ENCODE measurements around the gene ZFP64. TPM values are rescaled to one million over a fixed set of nuclear protein-coding genes. Genes with fewer than 3 reads are reported as not detected.
"Not testable (repeated sequence)": the region's sequence is repeated elsewhere in the genome, so short reads cannot be mapped to it uniquely, and the experiment has no call there.

ZFP64 gene
- total RNA-seq, 4 donors from 2014 or later, result 7.0 to 15.4 (median 14.2) TPM

DNA sequence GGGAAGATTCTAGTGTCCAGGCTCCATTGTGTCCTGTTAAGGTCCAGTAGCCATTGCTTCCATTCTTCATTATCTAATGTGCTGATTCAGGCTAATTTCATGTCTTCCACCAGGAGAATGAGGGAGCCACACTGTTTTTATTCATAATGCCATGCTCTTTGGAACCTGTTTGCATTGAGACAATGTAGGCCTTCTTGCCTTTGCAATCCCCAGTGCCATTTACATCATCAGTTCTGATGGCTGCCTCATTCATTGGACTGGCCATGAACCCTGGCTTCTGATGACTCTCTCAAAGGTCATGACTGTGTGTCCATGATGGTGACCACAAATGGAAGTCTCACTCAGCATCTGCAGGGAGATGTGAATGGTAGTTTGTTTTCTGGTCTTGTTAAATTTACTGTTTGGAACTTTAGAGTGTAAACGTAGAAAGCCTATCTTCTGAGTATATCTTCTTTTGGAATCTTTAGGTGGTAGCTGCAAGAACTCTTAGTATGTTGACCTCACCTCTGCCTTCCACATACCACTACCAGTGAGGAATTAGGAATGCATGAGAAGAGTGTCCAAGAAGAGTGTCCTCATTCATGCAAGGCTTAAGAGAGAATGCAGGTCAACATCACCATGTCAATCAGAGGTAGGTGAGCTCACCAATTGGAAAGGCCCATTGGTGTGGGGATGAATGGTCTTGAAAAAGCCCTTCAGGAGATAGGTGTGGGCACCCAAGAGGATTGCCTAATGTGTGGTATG is 42.9 kb upstream of the ZFP64 start:
- Histone ChIP-seq H3K9me3 (no peaks in the 10 kb centered on the region), H3K4me3 (no peak overlapping the region), H3K27ac (no peak overlapping the region), H3K4me1 (no peaks in the 10 kb centered on the region), H3K27me3 (peaks cover 4% of the 10 kb centered on the region), H3K36me3 (no peaks in the 10 kb centered on the region)
- no peak for ATAC-seq
- TF ChIP-seq POLR2AphosphoS5 (IDR thresholded peaks at IDR 0.05) (no peak), POLR2A (IDR thresholded peaks at IDR 0.05) (no peak), EP300 (IDR thresholded peaks at IDR 0.05) (no peak)
- TF ChIP-seq, protein P1, sequence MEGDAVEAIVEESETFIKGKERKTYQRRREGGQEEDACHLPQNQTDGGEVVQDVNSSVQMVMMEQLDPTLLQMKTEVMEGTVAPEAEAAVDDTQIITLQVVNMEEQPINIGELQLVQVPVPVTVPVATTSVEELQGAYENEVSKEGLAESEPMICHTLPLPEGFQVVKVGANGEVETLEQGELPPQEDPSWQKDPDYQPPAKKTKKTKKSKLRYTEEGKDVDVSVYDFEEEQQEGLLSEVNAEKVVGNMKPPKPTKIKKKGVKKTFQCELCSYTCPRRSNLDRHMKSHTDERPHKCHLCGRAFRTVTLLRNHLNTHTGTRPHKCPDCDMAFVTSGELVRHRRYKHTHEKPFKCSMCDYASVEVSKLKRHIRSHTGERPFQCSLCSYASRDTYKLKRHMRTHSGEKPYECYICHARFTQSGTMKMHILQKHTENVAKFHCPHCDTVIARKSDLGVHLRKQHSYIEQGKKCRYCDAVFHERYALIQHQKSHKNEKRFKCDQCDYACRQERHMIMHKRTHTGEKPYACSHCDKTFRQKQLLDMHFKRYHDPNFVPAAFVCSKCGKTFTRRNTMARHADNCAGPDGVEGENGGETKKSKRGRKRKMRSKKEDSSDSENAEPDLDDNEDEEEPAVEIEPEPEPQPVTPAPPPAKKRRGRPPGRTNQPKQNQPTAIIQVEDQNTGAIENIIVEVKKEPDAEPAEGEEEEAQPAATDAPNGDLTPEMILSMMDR (IDR thresholded peaks at IDR 0.05), result no peak
- 86% methylated on average over 1 of the region's 1 CpG for WGBS, 2 donors (ENCODE audit: low coverage in 1 of 2)

DNA sequence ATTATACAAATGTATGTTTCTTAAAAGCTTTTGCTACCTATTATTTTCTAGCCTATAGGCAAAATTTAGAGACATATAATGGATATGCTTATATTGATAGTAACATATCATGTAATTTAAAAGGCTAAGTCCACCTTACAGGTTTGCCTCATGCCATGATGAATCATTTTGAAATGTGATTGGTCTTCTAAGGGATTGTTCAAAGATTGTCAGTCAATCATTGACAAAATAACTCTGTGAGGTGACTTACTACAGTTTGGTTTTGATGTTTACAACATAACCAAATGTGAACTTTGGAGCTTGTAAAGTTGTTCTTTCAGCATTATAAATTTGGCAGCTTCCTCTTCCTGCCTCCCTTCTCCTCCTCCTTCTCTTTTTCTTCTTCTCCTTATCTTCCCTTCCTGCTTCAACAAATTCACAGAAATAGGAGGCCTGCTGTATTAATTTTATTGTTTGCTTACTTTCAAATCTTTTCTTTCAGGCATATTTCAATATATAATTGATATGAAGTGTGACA is 39.7 kb upstream of the ZFP64 start:
- no peaks in the 10 kb centered on the region for H3K4me1 ChIP-seq
- TF ChIP-seq EP300 (IDR thresholded peaks at IDR 0.05), result no peak
- H3K36me3 ChIP-seq, result no peaks in the 10 kb centered on the region
- no peaks in the 10 kb centered on the region for H3K9me3 ChIP-seq
- ATAC-seq, result no peak
- peaks cover 28% of the 10 kb centered on the region for H3K27me3 ChIP-seq
- no peak overlapping the region for H3K27ac ChIP-seq
- H3K4me3 ChIP-seq, result no peak overlapping the region

DNA sequence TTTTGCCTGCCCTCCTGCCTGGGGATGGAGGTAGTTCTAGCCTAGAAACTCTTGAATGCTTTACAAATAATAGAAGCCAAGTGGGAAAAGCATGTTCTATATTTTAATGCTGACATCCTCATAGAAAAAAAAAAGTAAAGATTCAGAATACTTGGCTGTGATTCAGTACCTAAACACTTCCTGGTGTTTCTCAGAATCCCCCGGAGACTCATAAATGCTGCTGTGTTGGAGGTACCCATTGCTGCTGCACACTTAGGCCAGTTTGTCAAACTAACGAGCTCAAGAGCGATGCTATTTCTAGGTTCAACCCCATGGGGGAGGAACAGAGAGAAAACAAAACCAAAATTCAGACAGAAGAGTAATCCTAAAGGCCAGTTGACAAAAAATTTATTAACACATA is 38.8 kb upstream of the ZFP64 start:
- H3K9me3 ChIP-seq, result no peaks in the 10 kb centered on the region
- H3K4me1 ChIP-seq, result peaks cover 0 to 2% (median 0%) of the 10 kb centered on the region in 3 donors
- WGBS, 2 donors (ENCODE audit: low coverage in 1 of 2), result 37 to 49% methylated on average over 3 of the region's 3 CpGs
- ATAC-seq, result no peak
- peaks cover 28% of the 10 kb centered on the region for H3K27me3 ChIP-seq
- H3K27ac ChIP-seq, result no peak overlapping the region
- no peak overlapping the region for H3K4me3 ChIP-seq
- TF ChIP-seq, protein P1 (IDR thresholded peaks at IDR 0.05), result no peak
- no peak for TF ChIP-seq POLR2AphosphoS5 (IDR thresholded peaks at IDR 0.05)
- TF ChIP-seq POLR2A (IDR thresholded peaks at IDR 0.05), result no peak
- TF ChIP-seq EP300 (IDR thresholded peaks at IDR 0.05), result no peak
- H3K36me3 ChIP-seq, result no peaks in the 10 kb centered on the region

DNA sequence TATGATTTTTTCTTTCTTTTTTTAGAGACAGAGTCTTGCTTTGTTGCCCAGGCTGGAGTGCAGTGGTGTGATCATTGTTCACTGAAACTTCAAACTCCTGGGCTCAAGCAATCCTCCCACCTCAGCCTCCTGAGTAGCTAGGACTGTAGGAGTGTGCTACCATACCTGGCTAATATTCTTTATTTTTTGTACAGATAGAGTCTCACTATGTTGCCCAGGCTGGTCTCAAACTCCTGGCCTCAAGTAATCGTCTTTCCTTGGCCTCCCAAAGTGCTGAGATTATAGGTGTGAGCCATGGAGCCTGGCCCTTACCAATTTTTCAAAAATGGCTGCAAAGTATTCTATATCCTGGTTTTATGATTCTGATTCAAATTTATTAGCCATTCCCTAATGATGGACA is 37.8 kb upstream of the ZFP64 start:
- ATAC-seq, H3K4me1 ChIP-seq, H3K4me3 ChIP-seq, H3K9me3 ChIP-seq, H3K27ac ChIP-seq, H3K36me3 ChIP-seq: not testable (repeated sequence)
- H3K27me3 ChIP-seq, result peaks cover 25% of the 10 kb centered on the region
- WGBS, 2 donors (ENCODE audit: low coverage in 1 of 2), result 67 to 83% methylated on average over 1 of the region's 1 CpG

DNA sequence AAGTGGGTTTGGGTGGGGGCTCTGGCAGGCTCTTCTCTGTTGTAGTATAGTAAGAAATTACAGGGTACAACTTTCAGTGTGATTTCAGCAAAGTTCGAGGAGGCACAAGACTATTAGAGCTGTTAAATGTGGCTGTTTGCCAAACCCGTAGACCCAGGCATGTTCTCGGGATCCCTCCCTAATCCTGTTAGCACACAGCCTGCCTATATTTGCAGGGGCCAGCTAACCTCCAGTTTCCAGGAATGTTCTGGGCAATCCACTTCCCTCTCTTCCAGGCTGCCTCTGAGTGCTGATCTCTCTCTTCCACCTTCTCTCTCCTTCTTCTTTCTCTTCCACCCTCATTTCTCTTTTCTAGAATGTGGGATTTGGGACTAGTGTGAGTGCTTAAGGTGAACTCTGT is 34.8 kb upstream of the ZFP64 start:
- H3K27ac ChIP-seq, result no peak overlapping the region
- peaks cover 0 to 10% (median 0%) of the 10 kb centered on the region in 3 donors for H3K4me1 ChIP-seq
- peaks cover 29% of the 10 kb centered on the region for H3K27me3 ChIP-seq
- WGBS, 2 donors (ENCODE audit: low coverage in 1 of 2), result 19 to 40% methylated on average over 1 to 3 of the region's 3 CpGs
- no peaks in the 10 kb centered on the region for H3K36me3 ChIP-seq
- no peak for TF ChIP-seq POLR2A (IDR thresholded peaks at IDR 0.05)
- TF ChIP-seq POLR2AphosphoS5 (IDR thresholded peaks at IDR 0.05), result no peak
- TF ChIP-seq, protein P1 (IDR thresholded peaks at IDR 0.05), result no peak
- H3K4me3 ChIP-seq, result no peak overlapping the region
- H3K9me3 ChIP-seq, result peaks cover 0 to under 1% (median 0%) of the 10 kb centered on the region in 3 donors
- no peak for ATAC-seq

DNA sequence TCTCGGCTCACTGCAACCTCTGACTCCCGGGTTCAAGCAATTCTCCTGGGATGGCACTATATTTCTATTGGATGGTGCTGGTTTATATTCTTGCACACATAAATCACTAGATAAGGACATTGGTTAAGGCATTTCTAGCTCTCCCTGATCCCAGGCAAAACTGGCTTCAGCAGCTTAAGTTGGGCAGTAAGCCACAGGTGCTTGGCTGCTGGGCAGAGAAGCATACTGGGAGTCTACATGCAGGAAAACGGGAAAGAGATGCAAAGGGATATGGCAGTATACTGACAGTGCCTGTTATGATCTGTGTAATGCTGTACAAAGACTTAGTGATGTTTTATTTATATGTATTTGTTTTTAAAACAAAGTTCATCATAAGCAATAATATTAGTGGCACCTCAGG is 33.3 kb upstream of the ZFP64 start:
- Histone ChIP-seq H3K9me3 (peaks cover 0 to 11% (median 0%) of the 10 kb centered on the region in 3 donors), H3K4me1 (peaks cover 0 to 10% (median 0%) of the 10 kb centered on the region in 3 donors), H3K4me3 (no peak overlapping the region), H3K36me3 (no peaks in the 10 kb centered on the region), H3K27me3 (peaks cover 33% of the 10 kb centered on the region), H3K27ac (no peak overlapping the region)
- WGBS, 2 donors (ENCODE audit: low coverage in 1 of 2), result 16 to 18% methylated on average over 2 to 3 of the region's 3 CpGs
- no peak for TF ChIP-seq EP300 (IDR thresholded peaks at IDR 0.05)
- TF ChIP-seq, protein P1 (IDR thresholded peaks at IDR 0.05), result no peak
- no peak for TF ChIP-seq POLR2AphosphoS5 (IDR thresholded peaks at IDR 0.05)
- no peak for TF ChIP-seq POLR2A (IDR thresholded peaks at IDR 0.05)
- no peak for ATAC-seq

DNA sequence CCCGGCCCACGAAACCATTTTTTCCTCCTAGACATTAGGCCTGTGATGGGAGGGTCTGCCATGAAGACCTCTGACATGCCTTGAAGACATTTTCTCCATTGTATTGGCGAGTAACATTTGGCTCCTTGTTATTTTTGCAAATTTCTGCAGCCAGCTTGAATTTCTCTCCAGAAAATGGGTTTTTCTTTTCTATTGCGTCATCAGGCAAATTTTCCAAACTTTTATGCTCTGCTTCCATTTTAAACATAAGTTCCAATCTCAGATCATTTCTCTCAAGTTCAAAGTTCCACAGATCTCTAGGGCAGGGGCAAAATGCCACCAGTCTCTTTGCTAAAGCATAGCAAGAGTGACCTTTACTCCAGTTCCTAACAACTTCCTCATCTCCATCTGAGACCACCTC is 29.8 kb upstream of the ZFP64 start:
- not testable (repeated sequence) for H3K27ac ChIP-seq, H3K27me3 ChIP-seq, ATAC-seq, H3K4me3 ChIP-seq, H3K36me3 ChIP-seq, H3K4me1 ChIP-seq
- peaks cover 0 to 20% (median 0%) of the 10 kb centered on the region in 3 donors for H3K9me3 ChIP-seq
- WGBS, 2 donors (ENCODE audit: low coverage in 1 of 2), result 90 to 96% methylated on average over 4 of the region's 4 CpGs

DNA sequence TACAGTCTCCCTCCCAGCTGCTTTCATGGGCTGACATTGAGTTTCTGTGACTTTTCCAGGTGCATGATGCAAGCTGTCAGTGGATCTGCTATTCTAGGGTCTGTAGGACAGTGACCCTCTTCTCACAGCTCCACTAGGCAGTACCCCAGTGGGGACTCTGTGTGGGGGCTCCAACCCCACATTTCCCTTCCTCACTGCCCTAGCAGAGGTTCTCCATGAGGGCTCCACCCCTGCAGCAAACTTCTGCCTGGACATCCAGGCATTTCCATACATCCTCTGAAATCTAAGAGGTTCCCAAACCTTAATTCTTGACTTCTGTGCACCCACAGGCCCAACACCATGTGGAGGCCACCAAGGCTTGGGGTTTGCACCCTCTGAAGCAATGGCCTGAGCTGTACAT is 29.3 kb upstream of the ZFP64 start:
- not testable (repeated sequence) for ATAC-seq, H3K27ac ChIP-seq, H3K36me3 ChIP-seq, H3K4me1 ChIP-seq, H3K4me3 ChIP-seq, H3K27me3 ChIP-seq
- H3K9me3 ChIP-seq, result peaks cover 0 to 20% (median 0%) of the 10 kb centered on the region in 3 donors
